Brain pericyte (primary cell): ENCODE measurements around the gene WASF3.

Source experiments
- DNase-seq: peaks from one replicate; pipeline ENCODE4 v3.0.0-alpha.2; 2012; ENCODE audit warnings: low read depth, low spot score

Gene WASF3

DNA sequence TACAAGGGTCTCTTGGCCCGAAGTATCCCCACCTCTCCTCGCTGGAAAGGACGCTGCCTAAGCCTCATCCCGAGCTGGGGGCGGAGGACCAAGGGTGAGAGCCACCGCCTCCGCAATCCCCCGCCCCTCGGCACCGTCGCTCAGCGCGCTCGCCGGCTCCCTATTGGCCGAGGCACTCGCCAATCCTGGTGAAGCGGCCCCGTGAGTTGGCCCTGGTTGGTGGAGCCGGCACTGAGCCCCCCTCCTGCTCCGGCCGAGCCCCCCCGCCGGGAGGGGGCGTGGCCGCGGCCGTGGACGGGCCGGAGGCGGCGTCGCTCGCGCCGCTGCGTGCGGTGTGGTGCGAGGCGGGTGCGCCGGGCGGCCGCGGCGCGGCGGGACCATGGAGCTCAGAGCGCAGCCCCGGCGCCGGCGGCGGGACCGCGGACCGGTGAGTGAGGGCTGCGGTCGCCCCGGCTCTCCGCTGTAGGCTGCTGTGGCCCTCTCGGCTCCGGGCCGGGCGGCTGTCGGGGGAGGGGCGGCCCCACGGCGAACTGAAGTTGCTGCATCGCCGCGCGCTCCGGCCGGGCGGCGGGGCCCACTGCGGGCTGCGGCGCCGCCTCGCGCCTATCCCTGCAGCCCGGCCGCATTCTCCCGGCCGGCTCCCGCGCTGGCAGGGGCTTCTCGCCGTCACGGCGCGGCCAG, at the start of gene WASF3:
Gene WASF3, plus strand, starts transcription at position 291 of the 681 bp plus-strand sequence. CDS start 84,588 bp downstream, outside the sequence.
- peak; percentile 60 for DNase-seq

DNA sequence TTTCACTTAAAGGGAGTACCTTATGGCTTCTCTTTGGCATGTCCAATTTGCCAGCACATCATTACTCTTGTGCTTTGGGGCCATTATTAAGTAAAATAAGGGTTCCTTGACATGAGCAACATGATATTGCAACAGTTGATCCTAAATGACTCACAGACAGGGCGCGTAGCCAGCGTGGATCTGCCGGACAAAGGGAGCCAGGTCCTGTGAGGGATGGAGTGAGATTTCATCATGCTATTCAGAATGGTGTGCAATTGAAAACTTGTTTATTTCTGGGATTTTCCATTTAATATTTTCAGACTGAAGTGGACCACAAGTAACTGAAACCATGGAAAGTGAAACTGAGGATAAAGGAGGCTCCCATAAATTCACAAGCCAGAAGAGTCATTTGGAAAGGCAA, 48.6 kb upstream of the WASF3 start:
- no peak for DNase-seq

GRCh38 chr13:26509491-26509890, 48.0 kb upstream of the WASF3 start:
- no peak for DNase-seq

DNA sequence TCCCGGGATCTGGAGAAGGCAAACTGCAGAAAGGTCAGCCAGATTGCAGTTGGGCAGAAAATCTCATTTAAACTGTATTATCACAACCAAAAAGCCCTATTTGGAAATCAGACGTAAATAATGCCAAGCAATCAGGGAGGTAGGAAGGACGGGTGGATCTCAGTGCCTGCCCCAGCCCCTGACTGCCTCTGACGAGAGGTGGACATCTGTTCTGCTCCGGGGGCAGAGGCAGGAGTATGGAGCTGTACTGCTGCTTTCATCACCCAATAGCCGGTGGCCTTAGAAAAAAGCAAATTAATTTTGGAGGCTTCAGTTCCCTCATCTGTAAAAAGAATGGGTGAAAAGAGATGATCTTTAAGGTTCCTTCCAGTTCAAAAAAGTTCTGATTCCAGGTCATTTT, 43.6 kb upstream of the WASF3 start:
- no peak for DNase-seq

DNA sequence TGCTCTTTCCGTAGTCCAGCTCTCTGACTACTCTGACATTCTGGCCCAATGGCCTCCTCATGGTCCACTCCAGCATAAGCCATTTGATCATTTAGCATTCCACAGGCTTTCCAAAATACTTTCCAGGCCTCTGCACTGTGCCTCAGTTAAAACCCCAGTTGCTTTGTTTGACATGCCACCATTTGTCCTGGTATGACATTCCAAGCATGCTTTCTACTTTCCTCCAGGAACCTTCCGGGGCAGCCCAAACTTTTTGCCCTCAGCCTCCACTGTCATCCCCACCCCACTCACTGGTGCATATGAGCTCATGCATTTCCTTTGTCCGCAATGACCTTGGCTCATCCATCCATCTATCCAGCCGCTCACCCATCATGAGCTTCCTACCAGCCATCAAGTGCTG, 41.8 kb upstream of the WASF3 start:
- no peak for DNase-seq

GRCh38 chr13:26517936-26518335, 39.5 kb upstream of the WASF3 start:
- DNase-seq = no peak

- no peak for DNase-seq
Observed at GRCh38 chr13:26518451-26518959, 39.0 kb upstream of the WASF3 start.

GRCh38 chr13:26522571-26522970, 34.9 kb upstream of the WASF3 start:
- DNase-seq = no peak

DNA sequence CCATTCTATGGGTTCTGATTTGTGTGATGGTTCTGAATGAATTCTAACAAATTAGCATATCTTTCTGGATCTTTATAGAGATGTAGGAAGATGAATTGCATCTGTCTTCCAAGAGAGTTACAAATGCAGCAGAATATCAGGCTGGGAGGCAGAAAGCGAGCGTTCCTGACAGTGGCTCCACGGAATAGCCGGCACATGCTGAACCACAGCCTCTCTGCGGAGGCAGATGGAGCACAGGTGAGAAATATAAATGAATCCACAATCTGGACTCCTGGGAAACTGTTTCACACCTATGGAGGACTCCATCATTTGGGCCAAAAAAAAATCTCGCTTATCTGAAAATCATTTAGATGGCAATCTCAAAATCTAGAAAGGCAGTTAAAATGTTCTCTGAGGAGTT, 34.5 kb upstream of the WASF3 start:
- DNase-seq = no peak

GRCh38 chr13:26525528-26525927, 32.0 kb upstream of the WASF3 start:
- no peak for DNase-seq

- no peak for DNase-seq
Observed at GRCh38 chr13:26526702-26527216, 30.7 kb upstream of the WASF3 start.

DNA sequence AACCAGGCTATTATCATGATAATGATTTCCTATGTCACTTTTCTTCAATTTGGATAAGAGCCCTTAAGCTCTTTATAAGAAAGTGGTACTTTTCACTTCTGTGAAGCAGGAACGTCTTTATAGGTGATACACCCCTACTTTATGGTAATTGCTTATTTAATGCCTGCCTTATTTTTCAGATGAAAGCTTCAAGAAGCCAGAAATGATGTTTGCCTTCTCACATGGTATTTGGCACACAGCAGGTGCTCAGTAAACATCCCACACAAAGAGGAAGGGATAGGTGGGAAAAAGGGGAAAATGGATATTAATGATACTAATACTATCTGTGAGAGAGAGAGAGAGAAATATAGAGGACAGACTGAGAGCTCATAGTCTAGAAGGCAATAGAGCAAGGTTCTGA, 29.0 kb upstream of the WASF3 start:
- no peak for DNase-seq

DNA sequence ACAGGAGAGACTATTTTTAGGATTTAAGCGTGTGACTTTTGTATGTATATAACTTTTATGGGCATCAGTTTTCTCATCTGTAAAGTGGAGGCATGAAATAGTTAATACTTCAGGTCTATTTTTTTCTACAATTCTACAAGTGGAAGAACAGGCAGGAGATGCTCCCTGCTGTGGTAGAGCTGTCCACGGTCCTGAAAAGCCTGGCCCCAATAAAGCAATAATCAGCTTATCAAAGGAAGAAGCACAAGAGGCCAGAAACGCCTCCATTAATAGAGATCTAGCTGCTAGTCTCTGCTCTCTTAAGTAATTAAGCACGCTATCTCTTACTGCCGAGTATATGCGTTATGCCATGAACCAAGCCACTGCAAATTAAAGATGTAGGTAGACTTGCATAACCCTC, 28.0 kb upstream of the WASF3 start:
- peak; percentile 22 for DNase-seq

DNA sequence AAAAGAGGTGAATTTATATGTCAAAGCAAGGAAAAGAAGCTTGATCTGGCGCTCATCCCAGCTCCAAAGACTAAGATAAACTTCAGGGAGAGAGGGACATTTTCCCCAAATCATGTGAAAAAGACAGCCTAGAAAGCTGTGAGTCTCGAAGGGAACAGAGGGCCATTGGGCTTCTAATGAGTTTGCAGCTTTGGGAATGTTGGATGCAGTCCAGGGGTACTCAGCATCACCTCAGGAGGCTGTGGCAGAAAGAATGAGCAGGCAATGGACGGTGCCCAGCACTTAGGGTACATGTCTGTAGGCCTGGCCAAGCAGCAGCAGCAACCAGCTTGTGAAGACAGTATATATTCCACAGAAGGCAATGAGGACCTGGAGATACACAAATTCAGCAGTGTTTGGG, 25.7 kb upstream of the WASF3 start:
- no peak for DNase-seq

- no peak for DNase-seq
Observed at GRCh38 chr13:26534036-26534726, 23.3 kb upstream of the WASF3 start.

DNA sequence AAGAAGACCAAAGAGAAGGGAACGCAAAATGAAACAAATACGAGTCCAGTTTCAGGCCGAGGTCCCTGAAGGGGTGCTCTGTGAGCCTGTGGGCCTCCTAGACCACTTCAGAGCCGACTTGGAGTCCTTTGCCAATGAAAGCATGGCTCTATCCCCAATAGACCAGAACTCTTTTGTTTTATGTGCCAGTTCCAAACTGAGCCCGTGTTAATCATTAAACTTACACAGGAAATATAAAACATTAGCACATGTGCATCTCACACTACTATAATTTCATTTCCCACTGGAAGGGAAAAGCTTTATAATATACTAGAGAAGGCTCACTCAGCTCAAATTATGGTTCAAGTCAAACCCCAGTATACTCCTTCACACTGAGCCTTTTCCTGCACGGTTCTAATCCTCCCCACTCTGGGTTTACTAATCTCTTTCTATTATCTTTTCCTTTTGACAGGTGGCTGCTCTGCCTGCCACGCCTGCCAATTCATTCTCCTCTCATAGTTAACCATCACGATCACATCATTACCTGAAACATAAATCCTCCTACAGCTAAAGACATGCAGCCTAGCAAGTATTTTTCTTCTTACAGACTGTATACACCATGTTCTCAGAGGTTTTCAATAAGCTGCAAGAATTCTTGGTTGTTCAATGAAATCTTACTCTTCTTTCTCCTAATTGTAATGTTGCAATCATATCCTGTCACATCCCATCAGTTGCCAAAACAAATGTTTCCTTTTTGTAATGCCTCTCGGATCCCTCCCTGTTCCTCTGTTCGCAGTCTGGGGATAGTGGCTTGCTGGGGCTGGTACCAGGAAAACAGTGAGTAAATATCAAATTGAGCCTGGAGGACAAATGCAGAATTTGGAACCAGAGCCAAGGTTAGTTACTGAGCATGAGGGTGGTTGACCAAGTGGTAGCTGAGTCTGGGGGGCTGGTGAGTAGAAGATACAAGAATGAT, 18.8 kb upstream of the WASF3 start:
- DNase-seq = no peak

DNA sequence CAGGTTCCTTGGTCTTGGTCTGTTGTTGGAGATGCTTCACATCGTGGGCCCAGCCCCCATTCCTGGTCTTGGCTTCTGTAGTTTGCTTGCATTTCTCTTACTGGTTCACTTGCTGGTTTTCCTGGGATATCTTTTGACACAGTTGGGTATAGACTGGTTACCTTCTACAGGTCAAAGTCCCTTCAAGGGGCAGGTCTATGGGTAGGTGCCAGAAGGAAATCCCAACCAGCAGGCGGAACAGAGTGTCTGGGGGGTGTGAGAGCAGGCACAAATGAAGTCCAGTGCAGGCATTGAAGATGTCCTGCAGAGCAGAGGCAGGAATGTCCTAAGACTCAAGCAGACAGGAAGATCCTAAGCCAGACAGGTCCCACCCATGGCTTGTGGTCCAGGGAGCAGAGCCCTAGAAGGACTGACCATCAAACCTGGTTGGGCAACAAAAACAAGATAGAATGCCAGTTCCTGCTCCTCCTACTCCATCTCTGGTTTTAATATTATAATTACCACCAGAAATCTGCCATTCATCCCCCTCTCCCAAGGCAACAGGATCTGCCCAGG, 17.7 kb upstream of the WASF3 start:
- DNase-seq = no peak

DNA sequence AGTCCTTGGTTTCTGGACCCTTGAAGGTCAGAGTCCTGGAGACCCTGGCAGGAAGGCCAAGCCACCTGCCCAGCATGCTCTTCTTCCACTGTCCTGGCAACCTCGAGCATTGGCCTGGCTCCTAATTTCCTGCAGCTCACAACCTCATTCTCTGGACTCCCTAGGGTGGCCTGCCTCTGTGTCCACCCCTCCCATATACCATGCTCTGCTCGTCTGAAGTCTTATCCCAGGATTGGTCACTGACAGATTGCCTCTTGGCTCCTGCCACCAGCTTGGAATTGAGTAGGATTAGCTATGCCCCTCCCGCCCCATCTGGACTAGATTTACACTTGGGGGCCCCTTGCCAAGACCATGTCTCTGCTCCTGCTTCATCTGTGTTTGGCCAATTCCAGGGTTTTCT, 17.1 kb upstream of the WASF3 start:
- no peak for DNase-seq

- no peak for DNase-seq
Observed at GRCh38 chr13:26541041-26541440, 16.4 kb upstream of the WASF3 start.

DNA sequence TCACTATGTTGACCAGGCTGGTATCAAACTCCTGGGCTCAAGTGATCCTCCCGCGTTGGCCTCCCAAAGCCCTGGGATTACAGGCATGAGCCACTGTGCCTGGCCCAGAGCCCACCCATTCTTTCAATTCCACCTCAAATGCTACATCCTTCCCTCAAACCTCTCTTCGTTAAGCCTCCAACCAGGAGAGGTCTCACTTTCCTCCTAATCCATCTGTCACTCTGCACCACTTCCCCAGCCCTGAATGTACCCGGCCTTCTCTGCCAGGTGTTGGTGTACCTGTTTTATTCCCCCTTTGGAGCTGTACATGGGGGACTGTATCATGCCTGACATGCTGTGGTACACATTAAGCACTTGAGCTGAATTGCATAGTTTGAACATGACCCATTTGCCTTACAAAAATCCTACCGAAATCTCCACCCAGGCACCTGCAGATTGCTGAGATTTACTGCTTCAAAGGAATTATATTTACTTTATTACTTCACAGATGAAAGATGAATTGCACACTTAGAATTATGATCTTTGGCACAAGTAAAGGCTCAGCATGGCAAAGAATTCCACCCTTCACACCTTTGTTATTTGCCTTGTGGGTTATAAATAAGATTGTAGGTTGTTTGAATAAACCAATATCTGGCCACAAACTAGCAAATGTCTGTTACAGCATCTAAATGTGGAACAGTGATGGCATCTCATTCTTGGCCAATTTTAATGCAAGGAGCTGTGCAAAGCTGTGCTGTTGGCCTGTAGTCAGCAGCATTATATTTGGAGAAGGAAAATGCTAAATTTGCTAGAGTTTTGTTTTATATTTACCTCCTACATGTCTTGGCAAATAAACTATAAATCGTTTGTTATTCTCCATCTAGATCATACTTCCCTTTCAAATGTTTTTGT, 15.6 kb upstream of the WASF3 start:
- DNase-seq = no peak

DNA sequence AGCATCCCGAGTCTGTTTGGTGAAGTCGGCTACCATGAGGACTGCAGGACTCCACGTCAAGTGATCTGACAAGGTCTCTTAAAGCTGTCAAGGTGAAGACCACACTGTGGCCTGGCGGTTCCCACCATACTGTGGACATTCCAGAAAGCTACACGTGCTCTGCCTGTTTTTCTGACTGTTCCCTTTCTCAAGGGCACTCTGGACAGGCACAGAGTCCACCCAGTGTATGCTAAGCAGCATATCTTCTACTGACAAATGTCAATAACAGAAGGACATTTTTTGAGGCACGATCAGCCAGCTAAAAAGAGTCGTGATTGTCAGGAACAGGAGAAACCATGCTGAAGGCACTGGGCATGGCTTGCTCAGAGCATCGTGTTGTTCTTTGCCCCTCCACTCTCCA, 12.8 kb upstream of the WASF3 start:
- DNase-seq = no peak
